Endodermal cell (in vitro differentiated cells): ENCODE data around the gene DYNLL1. TPM values are rescaled to one million over a fixed set of nuclear protein-coding genes. Genes with fewer than 3 reads are reported as not detected.

Experiments used
- DNase-seq: peaks from one replicate; pipeline ENCODE4 v3.0.0-alpha.2; 2017
- H3K27ac ChIP-seq: 2 replicates; pipeline ENCODE4 v1.5.1; 2013; ENCODE audit warnings: mild to moderate bottlenecking, low read depth, low read length, moderate library complexity
- H3K27me3 ChIP-seq: 2 replicates; pipeline ENCODE4 v1.6.1; 2013; ENCODE audit warnings: mild to moderate bottlenecking, low read length, moderate library complexity; ENCODE audit not compliant: insufficient read depth, control insufficient read depth, poor library complexity, severe bottlenecking
- H3K36me3 ChIP-seq: 2 replicates; pipeline ENCODE4 v1.7.0; 2013; ENCODE audit warnings: mild to moderate bottlenecking, low read length, moderate library complexity; ENCODE audit not compliant: control insufficient read depth, insufficient read depth
- H3K4me1 ChIP-seq: one replicate; pipeline ENCODE4 v1.7.0; 2013; ENCODE audit warnings: low read length; ENCODE audit not compliant: control insufficient read depth, insufficient read depth
- H3K4me3 ChIP-seq: 2 replicates; pipeline ENCODE4 v1.5.1; 2013; ENCODE audit warnings: mild to moderate bottlenecking, low read length, moderate library complexity
- H3K9ac ChIP-seq: 2 replicates; pipeline ENCODE4 v1.6.1; 2013; ENCODE audit warnings: mild to moderate bottlenecking, low read length, moderate library complexity; ENCODE audit not compliant: poor library complexity, severe bottlenecking; ENCODE audit errors: extremely low read depth
- H3K9me3 ChIP-seq: 2 replicates; pipeline ENCODE4 v1.6.1; 2013; ENCODE audit warnings: mild to moderate bottlenecking, low read length, moderate library complexity; ENCODE audit not compliant: control insufficient read depth
- H3K27ac Mint-ChIP-seq: 2 replicates; pipeline ENCODE4 v1.8.0; 2020; ENCODE audit warnings: mixed read lengths
- H3K27me3 Mint-ChIP-seq: 2 replicates; pipeline ENCODE4 v1.8.0; 2021; ENCODE audit warnings: mild to moderate bottlenecking, mixed read lengths; ENCODE audit not compliant: insufficient read depth
- H3K36me3 Mint-ChIP-seq: 2 replicates; pipeline ENCODE4 v1.8.0; 2020; ENCODE audit warnings: low read depth, mixed read lengths
- H3K4me1 Mint-ChIP-seq: 2 replicates; pipeline ENCODE4 v1.8.0; 2020; ENCODE audit warnings: mixed read lengths
- H3K4me3 Mint-ChIP-seq: 2 replicates; pipeline ENCODE4 v1.8.0; 2020; ENCODE audit warnings: mild to moderate bottlenecking, moderate library complexity, mixed read lengths
- H3K9me3 Mint-ChIP-seq: 2 replicates; pipeline ENCODE4 v1.8.0; 2020; ENCODE audit warnings: mild to moderate bottlenecking, mixed read lengths
- CTCF ChIP-seq: fragments of 200-600 bp; sonication (generic); conservative IDR thresholded peaks from 2 replicates; pipeline ENCODE4 v1.5.0; 2021; ENCODE audit warnings: antibody characterized with exemption, mild to moderate bottlenecking
- WGBS, 2 experiments: methylation state at CpG; one replicate each; pipeline versions ENCODE4 v1.1.5 to v1.1.7; 2013; ENCODE audit warnings: missing lambda C conversion rate in 2 of 2, mixed read lengths in 1 of 2; ENCODE audit not compliant: insufficient coverage in 1 of 2, insufficient read length in 1 of 2; 5-methylcytosine and 5-hydroxymethylcytosine counted together
- total RNA-seq, 2 donors: library from RNA; stranded (reverse); fragmentation: NEBNext Ultra II Directional in 1 of 2; extraction: Animal tissue kit (Norgen Biotek cat#: 25700) in 1 of 2; gene quantifications; 2 replicates in 1 of 2; 3 replicates in 1 of 2; pipeline ENCODE4 v1.2.1, GENCODE V29; 2021

Gene DYNLL1
- total RNA-seq, 2 donors from 2014 or later = 326 to 424 TPM

GRCh38 chr12:120457133-120457532 is 38.8 kb upstream of the DYNLL1 start:
- 91 to 100% methylated on average over 5 to 6 of the region's 6 CpGs for WGBS, 2 experiments
- Histone ChIP-seq H3K27me3 (no peaks in the 10 kb centered on the region), H3K36me3 (peaks cover 98% of the 10 kb centered on the region), H3K9ac (no peak overlapping the region), H3K27ac (no peak overlapping the region), H3K4me1 (peaks cover 4% of the 10 kb centered on the region), H3K4me3 (no peak overlapping the region), H3K9me3 (no peaks in the 10 kb centered on the region)
- Mint-ChIP-seq H3K9me3 (no peaks in the 10 kb centered on the region), H3K4me1 (no peaks in the 10 kb centered on the region), H3K36me3 (peaks cover 81% of the 10 kb centered on the region), H3K27me3 (no peaks in the 10 kb centered on the region), H3K27ac (peak overlapping the region; percentile 53), H3K4me3 (no peak overlapping the region)
- peak; percentile 78 for TF ChIP-seq CTCF
- DNase-seq = peak; percentile 87

- no peak overlapping the region for H3K9ac ChIP-seq
- Mint-ChIP-seq H3K4me1 (no peaks in the 10 kb centered on the region), H3K9me3 (no peaks in the 10 kb centered on the region), H3K27ac (no peak overlapping the region), H3K36me3 (peaks cover 86% of the 10 kb centered on the region), H3K4me3 (no peak overlapping the region), H3K27me3 (no peaks in the 10 kb centered on the region)
- no peak overlapping the region for H3K4me3 ChIP-seq
- no peaks in the 10 kb centered on the region for H3K27me3 ChIP-seq
- H3K4me1 ChIP-seq = no peaks in the 10 kb centered on the region
- 94 to 100% methylated on average over 3 of the region's 3 CpGs for WGBS, 2 experiments
- no peaks in the 10 kb centered on the region for H3K9me3 ChIP-seq
- no peak overlapping the region for H3K27ac ChIP-seq
- H3K36me3 ChIP-seq = peaks cover 98% of the 10 kb centered on the region
- no peak for TF ChIP-seq CTCF
- no peak for DNase-seq
Measured at GRCh38 chr12:120460157-120460556, 35.8 kb upstream of the DYNLL1 start.

- Histone ChIP-seq H3K27me3 (no peaks in the 10 kb centered on the region), H3K9me3 (no peaks in the 10 kb centered on the region), H3K9ac (no peak overlapping the region), H3K36me3 (peaks cover 97% of the 10 kb centered on the region), H3K4me3 (no peak overlapping the region), H3K4me1 (peaks cover 3% of the 10 kb centered on the region), H3K27ac (no peak overlapping the region)
- H3K27me3 Mint-ChIP-seq = no peaks in the 10 kb centered on the region
- H3K36me3 Mint-ChIP-seq = peaks cover 82% of the 10 kb centered on the region
- 94 to 95% methylated on average over 2 to 3 of the region's 3 CpGs for WGBS, 2 experiments
- no peak overlapping the region for H3K27ac Mint-ChIP-seq
- H3K9me3 Mint-ChIP-seq = no peaks in the 10 kb centered on the region
- H3K4me1 Mint-ChIP-seq = peaks cover 8% of the 10 kb centered on the region
- no peak for DNase-seq
- no peak for TF ChIP-seq CTCF
- H3K4me3 Mint-ChIP-seq = no peak overlapping the region
Measured at GRCh38 chr12:120462099-120462640, 33.7 kb upstream of the DYNLL1 start.
